ENCODE measurements around the gene ZMYM4. TPM values are rescaled to one million over a fixed set of nuclear protein-coding genes. Genes with fewer than 3 reads are reported as not detected.

Gene ZMYM4
- polyA plus RNA-seq, 1 donor (not counting 4 experiments of a cell fraction or from before 2014, with no cell fraction given): 24.8 TPM

- H3K9me1 ChIP-seq (ENCODE audit: control insufficient read depth, extremely low read depth, insufficient read depth, low read length): peaks cover 4% of the 10 kb centered on the region
- DNase-seq (ENCODE audit: low read depth, low spot score) (no peak), FAIRE-seq (no peak)
- TF ChIP-seq CTCF (optimal IDR thresholded peaks at IDR 0.05 in 1 of 3, IDR thresholded peaks at IDR 0.05 in 1 of 3, conservative IDR thresholded peaks at IDR 0.05 in 1 of 3; ENCODE audit: extremely low read depth in 1 of 3, insufficient read depth in 2 of 3, low read length in 3 of 3): no peak
- no peak for TF ChIP-seq EZH2 (IDR thresholded peaks at IDR 0.05; ENCODE audit: low read length)
- H3K79me2 ChIP-seq (ENCODE audit: control insufficient read depth, insufficient read depth, low read length): no peaks in the 10 kb centered on the region
- dilution Hi-C loops (cut with MboI; ENCODE audit: extremely low pct_ligation_motif_present, low sequenced_read_pairs): no loop called here
- H3K9me3 ChIP-seq (ENCODE audit: control insufficient read depth, low read depth, low read length): no peaks in the 10 kb centered on the region
- H3K4me3 ChIP-seq (ENCODE audit: control insufficient read depth in 2 of 3, extremely low read depth in 1 of 3, insufficient read depth in 2 of 3, low read depth in 1 of 3, low read length in 3 of 3): no peak overlapping the region
- no peak overlapping the region for H3K27ac ChIP-seq (ENCODE audit: control insufficient read depth, insufficient read depth, low read length)
- H3K4me2 ChIP-seq (ENCODE audit: control insufficient read depth, extremely low read depth, insufficient read depth, low read depth, low read length): no peak overlapping the region
- H2AFZ ChIP-seq (ENCODE audit: control insufficient read depth, low read length): no peak overlapping the region
- no peak overlapping the region for H3K9ac ChIP-seq (ENCODE audit: control insufficient read depth, extremely low read depth, insufficient read depth, low read length)
- H3K27me3 ChIP-seq (ENCODE audit: control insufficient read depth, extremely low read depth, insufficient read depth, low read length): no peaks in the 10 kb centered on the region
- H4K20me1 ChIP-seq (ENCODE audit: control insufficient read depth, extremely low read depth, insufficient read depth, low read length): no peaks in the 10 kb centered on the region
- peaks cover 14 to 27% of the 10 kb centered on the region in 2 experiments for H3K36me3 ChIP-seq (ENCODE audit: control insufficient read depth in 2 of 2, extremely low read depth in 1 of 2, insufficient read depth in 2 of 2, low read length in 2 of 2)
- peaks cover 35% of the 10 kb centered on the region for H3K4me1 ChIP-seq (ENCODE audit: control insufficient read depth, extremely low read depth, insufficient read depth, low read length)
Measured at GRCh38 chr1:35444519-35444774, 175.9 kb downstream of the ZMYM4 start.

GRCh38 chr1:35447278-35447677, 178.8 kb downstream of the ZMYM4 start:
- H3K4me2 ChIP-seq (ENCODE audit: control insufficient read depth, extremely low read depth, insufficient read depth, low read depth, low read length): no peak overlapping the region
- H3K9me1 ChIP-seq (ENCODE audit: control insufficient read depth, extremely low read depth, insufficient read depth, low read length): peaks cover 2% of the 10 kb centered on the region
- H3K4me3 ChIP-seq (ENCODE audit: control insufficient read depth in 2 of 3, extremely low read depth in 1 of 3, insufficient read depth in 2 of 3, low read depth in 1 of 3, low read length in 3 of 3): no peak overlapping the region
- DNase-seq (ENCODE audit: low read depth, low spot score) (no peak), FAIRE-seq (no peak)
- peaks cover 13 to 36% of the 10 kb centered on the region in 2 experiments for H3K36me3 ChIP-seq (ENCODE audit: control insufficient read depth in 2 of 2, extremely low read depth in 1 of 2, insufficient read depth in 2 of 2, low read length in 2 of 2)
- no peaks in the 10 kb centered on the region for H3K9me3 ChIP-seq (ENCODE audit: control insufficient read depth, low read depth, low read length)
- no peak overlapping the region for H3K9ac ChIP-seq (ENCODE audit: control insufficient read depth, extremely low read depth, insufficient read depth, low read length)
- TF ChIP-seq EZH2 (IDR thresholded peaks at IDR 0.05; ENCODE audit: low read length) (no peak), CTCF (optimal IDR thresholded peaks at IDR 0.05 in 1 of 3, IDR thresholded peaks at IDR 0.05 in 1 of 3, conservative IDR thresholded peaks at IDR 0.05 in 1 of 3; ENCODE audit: extremely low read depth in 1 of 3, insufficient read depth in 2 of 3, low read length in 3 of 3) (no peak)
- no peaks in the 10 kb centered on the region for H3K27me3 ChIP-seq (ENCODE audit: control insufficient read depth, extremely low read depth, insufficient read depth, low read length)
- dilution Hi-C loops (cut with MboI; ENCODE audit: extremely low pct_ligation_motif_present, low sequenced_read_pairs): no loop called here
- no peak overlapping the region for H2AFZ ChIP-seq (ENCODE audit: control insufficient read depth, low read length)
- H3K27ac ChIP-seq (ENCODE audit: control insufficient read depth, insufficient read depth, low read length): no peak overlapping the region
- H3K4me1 ChIP-seq (ENCODE audit: control insufficient read depth, extremely low read depth, insufficient read depth, low read length): peaks cover 35% of the 10 kb centered on the region
- H3K79me2 ChIP-seq (ENCODE audit: control insufficient read depth, insufficient read depth, low read length): no peaks in the 10 kb centered on the region
- H4K20me1 ChIP-seq (ENCODE audit: control insufficient read depth, extremely low read depth, insufficient read depth, low read length): no peaks in the 10 kb centered on the region
